Colon (tissue), 2 donors: Measurements from ENCODE around the gene NAT9.

ENCODE experiments used
- FAIRE-seq: peaks from 2 replicates; lab custom pipeline; 2012; peaks lifted over from hg19 to GRCh38; lab: Jason Lieb, UNC
- donor health status: control.
- donor health status: control.

NAT9 gene

DNA sequence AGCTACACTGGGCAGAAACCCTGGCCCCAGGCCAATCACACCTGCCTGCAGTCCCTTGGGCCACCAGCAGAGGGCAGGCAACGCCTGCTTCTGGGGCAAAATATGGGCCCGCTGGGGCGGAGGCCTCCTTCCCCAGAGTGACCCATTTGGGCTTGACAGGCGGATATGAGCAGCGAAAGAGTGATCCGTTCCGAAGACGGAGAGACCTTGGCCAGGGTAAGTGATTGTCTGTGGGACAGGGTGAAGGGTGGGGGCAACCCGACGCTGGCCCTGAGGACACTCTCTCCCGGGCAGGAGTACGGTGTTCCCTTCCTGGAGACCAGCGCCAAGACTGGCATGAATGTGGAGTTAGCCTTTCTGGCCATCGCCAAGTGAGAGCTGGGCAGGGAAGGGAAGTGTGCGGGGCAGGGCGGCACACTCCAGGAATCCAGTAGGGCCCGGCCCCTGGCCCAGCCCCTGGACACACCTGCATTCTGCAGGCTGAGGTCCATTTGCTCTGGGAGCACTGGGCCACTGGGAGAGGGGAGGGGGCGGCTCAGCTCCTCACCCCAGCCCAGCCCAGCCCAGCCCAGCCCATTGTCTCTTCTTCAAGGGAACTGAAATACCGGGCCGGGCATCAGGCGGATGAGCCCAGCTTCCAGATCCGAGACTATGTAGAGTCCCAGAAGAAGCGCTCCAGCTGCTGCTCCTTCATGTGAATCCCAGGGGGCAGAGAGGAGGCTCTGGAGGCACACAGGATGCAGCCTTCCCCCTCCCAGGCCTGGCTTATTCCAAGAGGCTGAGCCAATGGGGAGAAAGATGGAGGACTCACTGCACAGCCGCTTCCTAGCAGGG, 31.2 kb downstream of the NAT9 start:
- no peak for FAIRE-seq

DNA sequence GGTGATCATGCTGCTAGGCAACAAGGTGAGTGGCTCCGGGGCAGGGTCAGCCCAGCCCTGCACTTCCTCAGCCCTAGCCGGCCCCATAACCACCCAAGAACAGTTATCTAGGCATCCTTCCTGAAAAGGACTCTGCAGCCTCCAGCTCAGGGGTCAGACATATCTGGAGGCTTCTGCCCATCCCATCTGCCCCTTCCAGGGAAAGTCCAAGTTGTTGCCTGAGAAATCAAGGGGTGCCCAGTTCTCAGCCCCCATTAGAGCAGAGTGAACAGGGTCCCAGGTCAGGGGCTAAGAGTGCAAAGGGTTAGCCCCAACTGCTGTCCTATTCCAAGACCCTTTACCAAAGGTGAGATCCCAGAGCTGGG, 31.8 kb downstream of the NAT9 start:
- FAIRE-seq, result no peak

DNA sequence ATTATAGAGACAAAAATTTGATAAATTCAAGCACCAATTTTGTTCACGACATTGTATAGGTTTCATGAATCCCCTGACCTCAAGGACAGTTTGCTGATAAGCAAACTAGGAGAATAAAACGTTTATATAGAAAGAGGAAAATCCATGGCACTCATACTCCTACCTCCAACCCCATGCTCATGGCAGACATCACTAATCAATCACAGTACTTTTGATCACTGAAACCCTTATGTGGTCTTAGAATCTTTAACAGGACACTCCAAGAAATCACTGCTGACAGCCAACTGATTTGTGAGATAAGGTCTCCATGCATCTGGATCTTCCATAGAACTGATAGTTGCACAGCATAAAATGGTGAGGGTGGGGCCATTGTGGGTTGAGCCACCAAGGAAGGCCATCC, 32.4 kb downstream of the NAT9 start:
- no peak for FAIRE-seq

DNA sequence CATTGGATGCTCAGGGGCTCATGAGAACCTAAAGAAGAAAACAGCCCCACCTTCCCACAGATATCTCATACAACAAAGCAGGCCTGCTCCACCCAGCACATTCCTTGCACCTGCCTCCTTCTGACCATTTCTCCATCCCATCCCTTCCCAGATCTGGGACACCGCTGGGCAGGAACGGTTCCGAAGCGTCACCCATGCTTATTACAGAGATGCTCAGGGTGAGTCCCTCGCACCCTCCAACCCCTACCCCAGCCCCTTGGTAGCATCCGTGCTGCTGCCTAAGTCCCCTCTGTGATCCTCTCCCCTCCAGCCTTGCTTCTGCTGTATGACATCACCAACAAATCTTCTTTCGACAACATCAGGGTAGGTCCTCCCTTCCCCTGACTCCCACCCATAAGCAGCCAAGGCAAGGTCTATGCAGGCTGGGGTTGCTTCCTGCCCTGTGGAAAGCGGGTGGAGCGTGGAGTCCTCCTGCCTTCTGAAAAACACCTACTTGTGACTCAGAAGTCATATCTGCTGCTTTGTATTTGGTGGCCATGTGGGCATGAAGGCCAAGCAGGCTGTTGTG, 33.1 kb downstream of the NAT9 start:
- no peak for FAIRE-seq

DNA sequence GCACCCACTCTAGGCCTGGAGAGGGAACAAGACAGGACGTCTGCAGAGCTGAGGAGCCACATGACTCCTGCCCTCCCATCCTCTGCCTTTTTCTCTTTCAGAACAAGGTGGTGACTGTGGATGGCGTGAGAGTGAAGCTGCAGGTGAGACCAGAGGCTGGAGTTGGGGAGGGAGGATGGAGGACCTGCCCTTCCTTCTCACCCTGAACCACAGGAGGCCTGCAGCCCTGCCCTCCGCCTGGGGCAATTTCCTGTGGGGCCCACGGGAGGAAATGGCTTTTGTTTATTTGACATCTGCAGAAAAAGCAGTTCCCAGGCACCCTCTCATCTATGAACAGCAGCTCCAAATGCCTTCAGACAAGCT, 34.0 kb downstream of the NAT9 start:
- FAIRE-seq, result no peak

DNA sequence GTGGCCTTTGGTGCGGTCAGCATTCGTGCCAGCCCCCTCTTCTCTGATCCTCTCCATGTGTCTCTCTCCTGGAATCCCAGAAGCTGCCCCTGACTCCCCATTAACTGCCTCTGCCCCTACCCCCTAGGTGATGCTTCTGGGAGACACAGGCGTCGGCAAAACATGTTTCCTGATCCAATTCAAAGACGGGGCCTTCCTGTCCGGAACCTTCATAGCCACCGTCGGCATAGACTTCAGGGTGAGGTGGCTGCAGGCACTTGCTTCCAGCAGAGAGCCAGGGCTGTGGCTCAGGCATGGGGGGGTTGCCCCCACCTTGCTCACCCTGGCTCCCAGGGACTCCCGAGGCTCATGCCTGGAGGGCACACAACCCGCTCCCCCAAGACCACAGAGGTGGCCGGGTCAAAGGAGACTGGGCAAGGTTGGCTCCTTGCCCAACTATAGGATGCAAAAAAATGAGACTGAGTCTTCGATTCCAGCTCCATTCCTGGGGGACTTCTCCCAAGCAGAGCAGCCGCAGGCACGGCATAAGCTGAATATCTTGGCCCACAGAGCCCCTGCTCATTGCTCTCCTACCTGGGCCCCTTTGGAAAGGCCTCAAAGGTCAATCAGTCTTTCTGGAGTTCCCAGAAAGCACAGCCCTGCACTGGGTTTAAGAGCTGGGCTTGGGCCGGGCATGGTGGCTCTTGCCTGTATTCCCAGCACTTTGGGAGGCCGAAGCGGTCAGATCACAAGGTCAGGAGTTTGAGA, 35.3 kb downstream of the NAT9 start:
- FAIRE-seq, result no peak

DNA sequence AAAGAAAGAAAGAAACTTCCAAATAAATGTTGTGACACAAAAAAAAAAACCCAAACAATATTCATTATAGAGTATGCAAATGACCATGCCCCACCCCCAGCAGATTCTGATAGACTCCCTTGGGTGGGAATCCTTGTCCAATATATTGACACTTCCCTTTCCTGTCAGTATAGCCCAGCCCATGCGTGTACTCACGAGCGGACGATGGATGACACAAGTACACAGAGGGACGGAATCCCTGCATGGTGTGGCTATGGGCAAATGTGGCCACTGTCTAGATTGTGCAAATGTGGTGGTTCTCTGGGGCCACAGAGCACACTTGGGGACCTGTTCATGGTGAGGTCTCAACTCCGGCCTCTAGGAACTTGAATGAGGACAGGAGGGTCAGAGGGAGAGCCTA, 36.0 kb downstream of the NAT9 start:
- no peak for FAIRE-seq

DNA sequence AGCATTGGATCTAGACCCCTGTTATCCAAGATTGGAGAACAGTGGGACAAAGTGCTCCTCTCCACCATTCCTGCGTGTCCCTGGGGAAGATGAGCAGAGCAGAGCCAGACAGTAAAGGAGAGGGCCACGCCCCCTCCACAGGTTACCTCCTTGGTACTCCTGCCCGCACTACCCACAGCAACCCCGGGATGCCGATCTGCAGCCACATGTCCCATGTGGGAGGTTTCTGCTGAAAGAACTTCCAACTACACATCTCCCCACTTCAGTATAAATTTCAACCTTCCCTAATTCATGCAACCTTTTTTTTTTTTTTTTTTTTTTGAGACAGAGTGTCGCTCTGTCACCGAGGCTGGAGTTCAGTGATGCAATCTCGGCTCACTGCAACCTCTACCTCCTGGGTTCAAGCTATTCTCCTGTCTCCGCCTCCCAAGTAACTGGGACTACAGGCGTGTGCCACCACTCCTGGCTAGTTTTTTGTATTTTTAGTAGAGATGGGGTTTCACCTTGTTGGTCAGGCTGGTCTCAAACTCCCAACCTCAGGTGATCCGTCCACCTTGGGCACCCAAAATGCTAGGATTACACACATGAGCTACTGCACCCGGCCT, 36.8 kb downstream of the NAT9 start:
- FAIRE-seq, result no peak

DNA sequence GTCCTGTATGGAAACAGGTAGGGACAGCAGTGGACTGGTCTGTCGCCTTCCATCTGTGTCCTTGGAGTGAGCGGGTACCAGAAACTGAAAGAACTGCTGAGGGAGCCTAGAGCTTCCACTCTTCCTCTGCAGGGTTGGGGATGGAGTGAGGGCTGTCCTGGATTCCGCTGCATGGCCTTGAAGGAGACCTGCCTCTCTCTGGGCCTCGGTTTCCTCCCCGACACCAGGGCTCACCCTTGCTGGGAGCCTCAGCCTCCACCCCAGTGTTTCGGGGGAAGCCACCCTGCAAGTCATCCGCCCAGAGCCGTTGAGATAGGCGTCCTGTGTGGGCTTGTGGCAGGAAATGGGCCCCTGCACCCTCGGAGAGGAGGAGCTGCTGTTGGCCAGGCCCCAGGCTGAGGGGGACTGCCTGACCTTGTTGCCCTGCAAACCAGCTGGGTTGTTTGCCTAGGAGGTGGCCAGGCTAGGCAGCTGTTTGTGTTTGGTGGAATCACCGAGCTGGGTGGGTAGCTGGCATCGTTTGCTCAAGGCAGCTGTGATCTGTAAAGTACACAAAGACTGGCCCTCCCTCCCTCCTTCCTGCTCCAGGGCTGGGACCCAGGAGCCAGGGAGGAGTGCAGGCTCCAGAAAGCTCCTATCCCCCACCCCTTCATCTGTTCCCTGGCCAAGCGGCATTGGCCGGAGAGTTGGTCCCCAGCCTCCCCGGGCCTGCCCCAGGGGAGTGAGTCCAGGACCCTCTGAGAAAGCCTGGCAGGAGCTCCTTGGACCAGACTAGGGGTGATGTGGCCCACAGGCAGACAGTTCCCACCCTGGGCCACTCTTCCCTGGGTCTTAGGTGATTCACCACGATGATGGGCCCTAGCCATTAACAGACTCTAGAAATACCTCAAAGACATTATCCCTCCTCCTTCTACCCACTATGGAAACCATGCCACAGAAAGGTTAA, 37.8 kb downstream of the NAT9 start:
- no peak for FAIRE-seq

DNA sequence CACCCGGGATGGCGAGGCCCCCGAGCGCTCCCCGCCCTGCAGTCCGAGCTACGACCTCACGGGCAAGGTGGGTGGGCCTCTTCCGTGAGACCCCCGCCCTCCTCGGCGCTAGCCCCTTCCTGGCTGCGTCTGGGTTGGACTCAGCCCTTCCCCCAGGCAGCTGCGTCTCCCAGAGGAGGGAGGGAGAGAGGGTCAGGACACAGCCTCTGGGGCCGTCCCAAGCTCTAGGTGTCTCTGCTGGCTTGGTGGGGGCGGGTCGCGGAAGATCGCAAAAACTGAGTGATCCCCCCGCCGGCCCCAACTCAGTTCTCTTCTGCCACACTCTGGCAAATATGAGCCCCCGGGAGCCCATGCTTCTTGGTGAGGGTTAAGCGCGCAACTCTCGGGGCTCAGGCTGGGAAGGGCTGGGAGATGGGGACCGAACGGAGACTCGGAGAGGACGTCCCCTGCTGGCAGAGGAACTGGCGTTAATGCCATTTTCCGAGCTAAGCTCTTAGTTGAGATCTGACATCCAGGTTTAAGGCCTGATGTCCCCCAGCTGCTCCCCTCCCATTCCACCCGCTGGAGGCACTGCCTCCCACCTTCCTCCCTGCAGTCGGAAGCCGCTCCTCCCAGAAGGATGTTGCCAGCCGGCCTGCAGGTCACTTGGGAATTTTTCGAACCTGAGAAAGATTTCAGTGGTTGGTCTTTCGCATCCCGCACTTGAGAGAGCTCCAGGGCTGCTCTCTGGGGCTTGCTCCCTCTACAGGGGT, 38.7 kb downstream of the NAT9 start:
- FAIRE-seq, result no peak

DNA sequence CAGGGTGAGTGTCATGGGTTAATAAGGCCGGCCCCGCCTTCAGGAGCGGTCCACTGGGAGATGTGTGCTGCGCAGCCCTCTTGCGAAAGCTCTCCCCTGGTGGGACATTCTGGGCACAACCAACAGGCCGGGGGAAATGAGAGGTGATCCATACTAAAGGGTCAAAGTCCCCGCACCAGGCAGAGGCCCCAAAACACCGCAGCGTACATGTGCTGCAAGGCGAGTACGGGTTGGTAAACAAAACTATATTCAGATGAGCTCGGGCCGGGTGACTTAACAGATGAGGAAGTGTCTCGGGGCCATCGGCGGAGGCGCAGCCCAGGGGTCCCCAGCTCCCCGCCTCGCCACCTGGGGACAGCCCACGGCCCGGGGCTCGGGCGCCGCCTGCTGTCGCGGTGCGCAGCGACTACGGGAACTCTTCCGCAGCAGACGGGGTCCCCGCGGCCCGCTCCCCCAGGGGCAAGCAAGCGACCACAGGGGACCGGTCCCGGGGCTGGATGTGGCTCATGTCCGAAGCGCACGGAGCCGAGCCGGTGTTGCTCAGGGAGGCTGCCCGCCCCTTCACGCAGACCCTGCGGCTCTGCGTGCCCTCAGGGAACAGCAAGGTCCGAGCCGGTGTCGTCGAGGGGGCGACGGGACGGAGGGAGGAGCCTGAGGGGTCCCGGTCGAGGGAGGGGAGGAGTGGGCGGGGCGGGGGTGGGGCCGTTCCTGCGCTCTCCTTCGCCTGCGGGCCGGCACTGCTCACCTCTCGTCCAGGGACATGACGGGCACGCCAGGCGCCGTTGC, 39.4 kb downstream of the NAT9 start, which contains the start of gene RAB37:
RAB37 (plus strand) TSS at position 744 of the 786 bp plus-strand sequence; CDS start at position 761, 17 bp downstream.
- no peak for FAIRE-seq

DNA sequence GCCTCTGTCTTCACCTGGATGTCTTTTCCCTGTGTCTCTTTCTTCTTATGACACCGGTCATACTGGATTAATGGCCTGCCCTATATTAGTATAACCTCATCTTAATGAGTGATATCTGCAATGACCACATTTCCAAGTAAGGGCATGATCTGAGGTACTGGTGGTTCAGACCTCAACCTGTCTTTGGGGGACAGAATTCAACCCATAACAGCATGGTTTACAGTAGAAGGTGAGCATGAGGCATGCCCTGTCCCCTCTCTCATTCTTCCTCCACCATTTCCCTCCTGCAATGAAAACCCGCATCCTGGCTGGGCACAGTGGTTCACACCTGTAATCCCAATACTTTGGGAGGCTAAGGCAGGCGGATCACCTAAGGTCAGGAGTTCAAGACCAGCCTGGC, 41.9 kb downstream of the NAT9 start:
- no peak for FAIRE-seq

DNA sequence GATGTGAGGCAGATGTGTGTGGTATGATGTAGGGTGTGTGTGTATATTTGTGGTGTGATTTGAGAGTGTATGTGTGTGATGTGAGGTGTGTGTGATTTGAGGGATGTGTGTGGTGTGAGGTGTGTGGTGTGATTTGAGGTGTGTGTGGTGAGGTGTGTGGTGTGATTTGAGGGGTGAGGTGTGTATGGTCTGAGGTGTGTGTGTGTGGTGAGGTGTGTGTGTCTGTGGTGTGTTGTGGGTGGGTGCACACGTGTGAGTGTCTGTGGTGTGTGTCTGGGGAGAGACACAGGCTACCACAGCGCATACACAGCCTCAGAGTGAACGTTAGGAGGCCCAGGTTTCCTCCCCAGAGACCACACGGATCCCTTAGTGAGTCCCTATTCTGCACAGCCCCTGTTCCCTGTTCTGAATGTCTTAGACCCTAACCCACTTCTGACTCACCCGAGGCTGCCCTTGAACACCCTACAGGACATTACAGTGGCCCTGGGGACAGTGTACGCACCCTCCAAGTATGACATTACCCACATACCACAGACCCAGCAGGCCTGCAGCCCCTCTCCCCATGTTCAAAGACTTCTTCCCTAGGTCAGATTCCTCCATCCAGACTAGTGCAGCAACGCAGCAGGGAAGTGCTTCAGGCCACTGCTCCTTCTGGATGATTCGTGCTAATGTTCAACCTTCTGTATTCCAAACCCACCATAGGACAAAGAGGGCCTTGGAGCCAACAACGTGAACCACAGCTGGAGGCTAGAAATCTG, 42.6 kb downstream of the NAT9 start:
- no peak for FAIRE-seq

DNA sequence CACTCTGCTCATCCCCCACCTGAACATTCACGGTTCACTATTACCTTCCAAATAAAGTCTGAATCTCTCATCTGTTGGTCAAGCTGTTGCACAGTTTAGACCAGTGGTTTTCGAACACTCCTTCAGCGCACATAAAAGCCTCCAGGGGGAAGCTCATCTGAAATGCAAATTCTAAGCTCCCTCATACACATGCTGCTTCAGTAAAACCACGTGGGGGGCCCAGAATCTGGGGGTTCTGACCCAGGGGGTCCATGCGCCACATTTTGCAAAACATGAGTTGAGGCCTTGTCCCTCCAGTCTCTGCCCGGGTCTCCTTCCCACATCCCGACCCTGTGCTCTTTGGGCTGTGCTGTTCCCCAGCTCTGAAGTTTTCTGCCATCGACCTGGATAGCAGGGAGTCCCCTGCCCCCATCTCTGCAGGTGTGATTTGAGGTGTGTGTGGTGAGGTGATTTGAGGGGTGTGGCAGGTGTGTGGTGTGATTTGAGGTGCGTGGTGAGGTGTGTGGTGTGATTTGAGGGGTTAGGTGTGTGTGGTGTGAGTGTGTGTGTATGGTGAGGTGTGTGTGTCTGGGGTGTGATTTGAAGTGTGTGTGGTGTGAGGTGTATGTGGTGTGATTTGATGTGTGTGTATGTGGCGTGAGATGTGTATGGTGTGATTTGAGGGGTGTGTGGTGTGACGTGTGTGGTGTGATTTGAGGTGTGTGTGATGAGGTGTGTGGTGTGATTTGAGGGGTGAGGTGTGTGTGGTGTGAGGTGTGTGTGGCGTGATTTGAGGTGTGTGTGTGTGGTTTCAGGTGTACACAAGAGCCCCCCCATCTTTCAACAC, 43.9 kb downstream of the NAT9 start:
- FAIRE-seq, result no peak

DNA sequence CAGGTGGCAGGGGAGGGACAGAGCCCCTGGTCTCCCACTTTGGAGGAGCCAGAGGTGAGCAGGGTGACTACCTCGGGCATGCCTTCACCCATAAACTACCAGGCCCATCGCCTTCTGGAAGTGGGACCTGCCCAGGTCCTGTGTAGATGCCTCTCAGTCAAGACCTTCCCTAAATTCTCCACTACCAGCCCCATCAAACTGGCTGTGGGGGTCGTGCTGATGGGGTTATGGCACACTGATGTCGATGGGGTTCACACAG, 44.9 kb downstream of the NAT9 start:
- no peak for FAIRE-seq

DNA sequence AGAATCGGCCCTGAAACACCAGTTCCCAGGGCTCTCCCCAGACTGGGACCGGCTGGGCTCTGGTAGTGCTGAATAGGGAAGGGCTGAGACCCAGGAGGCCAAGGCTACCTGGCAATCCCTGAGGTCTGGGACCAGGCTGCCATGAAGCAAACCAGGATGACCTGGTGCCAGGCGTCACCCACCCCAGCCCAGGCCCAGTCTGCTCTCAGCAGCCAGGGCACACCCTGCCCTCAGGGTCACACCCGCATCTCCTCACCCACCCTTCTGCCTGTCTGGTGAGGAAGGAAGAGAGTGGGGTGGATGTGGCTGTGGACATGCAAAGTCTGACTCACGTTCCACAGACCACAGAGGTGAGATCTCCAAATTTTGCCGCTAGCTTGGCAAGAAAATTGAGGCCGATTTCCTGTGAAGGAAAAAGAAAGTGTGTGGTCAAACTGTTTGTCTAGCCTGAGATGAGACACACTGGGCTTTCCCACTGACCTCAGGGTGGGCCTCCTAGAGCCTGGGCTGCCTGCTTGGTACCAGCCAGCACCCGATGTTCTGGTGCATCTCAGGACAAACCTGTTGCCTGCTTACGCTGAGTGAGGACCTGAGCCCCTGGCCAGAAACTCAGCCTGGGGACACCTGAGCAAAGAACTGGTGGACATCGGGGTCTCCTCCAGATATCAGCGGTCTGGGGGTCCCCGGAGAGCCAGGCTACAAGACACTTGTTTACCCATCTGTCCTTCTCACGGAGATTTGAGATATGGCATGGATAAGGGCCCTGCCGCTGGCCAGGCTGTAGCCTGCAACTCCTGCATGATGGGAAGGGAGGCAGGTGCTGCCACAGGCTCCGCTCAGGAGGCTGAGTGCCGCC, 45.4 kb downstream of the NAT9 start:
- no peak for FAIRE-seq

DNA sequence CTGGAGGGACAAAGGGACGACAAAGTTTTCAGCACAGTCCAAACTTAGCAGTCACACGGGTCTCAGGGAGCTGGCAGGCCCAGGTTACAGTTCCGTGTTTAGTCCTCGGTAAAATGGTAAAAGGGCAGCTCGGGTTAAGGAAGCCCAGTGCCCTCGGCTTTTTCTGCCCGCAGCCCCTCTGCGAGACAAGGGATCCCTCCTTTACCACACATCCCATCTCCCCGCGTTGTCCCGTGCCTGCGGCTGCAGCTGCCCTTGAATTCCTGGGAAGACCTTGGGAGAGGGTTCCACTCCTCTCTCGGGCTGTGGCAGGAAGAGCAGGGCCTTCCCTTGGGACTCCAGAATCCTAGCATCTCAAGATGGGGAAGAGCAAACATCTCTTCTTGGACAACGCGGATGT, 46.3 kb downstream of the NAT9 start:
- no peak for FAIRE-seq

DNA sequence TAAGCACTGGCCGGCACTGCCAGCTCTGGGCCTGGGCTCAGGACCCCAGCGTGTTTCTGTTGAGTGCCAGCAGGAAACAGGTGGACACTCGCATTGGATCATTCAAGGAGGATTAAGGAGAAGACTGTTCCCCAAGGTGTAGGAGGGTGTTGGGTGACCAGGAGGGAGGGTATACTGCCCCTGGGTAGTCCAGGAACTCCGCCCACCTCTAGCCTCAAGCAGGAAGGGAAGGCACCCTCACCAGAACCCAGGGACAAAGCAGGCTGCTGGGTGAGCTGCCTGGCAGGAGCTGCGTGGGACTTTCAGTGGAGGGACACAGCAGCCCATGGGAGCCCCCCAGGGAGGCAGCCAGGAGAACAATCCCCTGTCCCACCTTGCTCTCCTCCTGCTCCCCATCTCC, 46.8 kb downstream of the NAT9 start:
- no peak for FAIRE-seq
